Endodermal cell (in vitro differentiated cells): ENCODE results near the gene KCND3. TPM values are rescaled to one million over a fixed set of nuclear protein-coding genes. Genes with fewer than 3 reads are reported as not detected.

ENCODE experiments used
- DNase-seq: peaks from one replicate; pipeline ENCODE4 v3.0.0-alpha.2; 2017
- H3K27ac ChIP-seq: 2 replicates; pipeline ENCODE4 v1.5.1; 2013; ENCODE audit warnings: mild to moderate bottlenecking, low read depth, low read length, moderate library complexity
- H3K27me3 ChIP-seq: 2 replicates; pipeline ENCODE4 v1.6.1; 2013; ENCODE audit warnings: mild to moderate bottlenecking, low read length, moderate library complexity; ENCODE audit not compliant: insufficient read depth, control insufficient read depth, poor library complexity, severe bottlenecking
- H3K36me3 ChIP-seq: 2 replicates; pipeline ENCODE4 v1.7.0; 2013; ENCODE audit warnings: mild to moderate bottlenecking, low read length, moderate library complexity; ENCODE audit not compliant: control insufficient read depth, insufficient read depth
- H3K4me1 ChIP-seq: one replicate; pipeline ENCODE4 v1.7.0; 2013; ENCODE audit warnings: low read length; ENCODE audit not compliant: control insufficient read depth, insufficient read depth
- H3K4me3 ChIP-seq: 2 replicates; pipeline ENCODE4 v1.5.1; 2013; ENCODE audit warnings: mild to moderate bottlenecking, low read length, moderate library complexity
- H3K9ac ChIP-seq: 2 replicates; pipeline ENCODE4 v1.6.1; 2013; ENCODE audit warnings: mild to moderate bottlenecking, low read length, moderate library complexity; ENCODE audit not compliant: poor library complexity, severe bottlenecking; ENCODE audit errors: extremely low read depth
- H3K9me3 ChIP-seq: 2 replicates; pipeline ENCODE4 v1.6.1; 2013; ENCODE audit warnings: mild to moderate bottlenecking, low read length, moderate library complexity; ENCODE audit not compliant: control insufficient read depth
- H3K27ac Mint-ChIP-seq: 2 replicates; pipeline ENCODE4 v1.8.0; 2020; ENCODE audit warnings: mixed read lengths
- H3K27me3 Mint-ChIP-seq: 2 replicates; pipeline ENCODE4 v1.8.0; 2021; ENCODE audit warnings: mild to moderate bottlenecking, mixed read lengths; ENCODE audit not compliant: insufficient read depth
- H3K36me3 Mint-ChIP-seq: 2 replicates; pipeline ENCODE4 v1.8.0; 2020; ENCODE audit warnings: low read depth, mixed read lengths
- H3K4me1 Mint-ChIP-seq: 2 replicates; pipeline ENCODE4 v1.8.0; 2020; ENCODE audit warnings: mixed read lengths
- H3K4me3 Mint-ChIP-seq: 2 replicates; pipeline ENCODE4 v1.8.0; 2020; ENCODE audit warnings: mild to moderate bottlenecking, moderate library complexity, mixed read lengths
- H3K9me3 Mint-ChIP-seq: 2 replicates; pipeline ENCODE4 v1.8.0; 2020; ENCODE audit warnings: mild to moderate bottlenecking, mixed read lengths
- WGBS, 2 experiments: methylation state at CpG; one replicate each; pipeline versions ENCODE4 v1.1.5 to v1.1.7; 2013; ENCODE audit warnings: missing lambda C conversion rate in 2 of 2, mixed read lengths in 1 of 2; ENCODE audit not compliant: insufficient coverage in 1 of 2, insufficient read length in 1 of 2; 5-methylcytosine and 5-hydroxymethylcytosine counted together
- total RNA-seq, 2 donors: library from RNA; stranded (reverse); fragmentation: NEBNext Ultra II Directional in 1 of 2; extraction: Animal tissue kit (Norgen Biotek cat#: 25700) in 1 of 2; gene quantifications; 2 replicates in 1 of 2; 3 replicates in 1 of 2; pipeline ENCODE4 v1.2.1, GENCODE V29; 2021
- TF ChIP-seq, protein P1 (sequence below): fragments of 200-600 bp; sonication (generic); conservative IDR thresholded peaks from 2 replicates; pipeline ENCODE4 v1.5.0; 2021; ENCODE audit warnings: antibody characterized with exemption, mild to moderate bottlenecking

The KCND3 gene
- total RNA-seq, 2 donors from 2014 or later, result 0.13 TPM; not detected in 1

DNA sequence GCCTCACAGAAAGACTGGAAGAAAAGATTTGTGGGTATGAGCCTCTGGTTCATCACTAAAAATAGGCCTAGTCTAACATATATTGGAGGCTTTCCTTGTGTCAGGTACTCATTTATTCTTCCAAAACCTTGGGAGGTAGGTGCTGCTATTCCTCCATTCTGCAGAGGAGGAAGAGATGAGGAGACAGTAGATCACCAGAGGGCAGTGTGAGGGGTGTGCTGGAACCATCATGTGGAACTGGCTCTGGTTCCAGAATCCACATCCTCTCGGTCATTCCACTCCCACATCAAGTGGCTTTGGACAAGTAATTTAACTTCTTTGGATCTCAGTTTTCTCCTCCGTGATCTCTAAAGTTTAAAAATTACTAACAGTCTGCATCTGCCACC is 242.9 kb downstream of the KCND3 start:
- no peaks in the 10 kb centered on the region for H3K9me3 ChIP-seq
- TF ChIP-seq, protein P1, sequence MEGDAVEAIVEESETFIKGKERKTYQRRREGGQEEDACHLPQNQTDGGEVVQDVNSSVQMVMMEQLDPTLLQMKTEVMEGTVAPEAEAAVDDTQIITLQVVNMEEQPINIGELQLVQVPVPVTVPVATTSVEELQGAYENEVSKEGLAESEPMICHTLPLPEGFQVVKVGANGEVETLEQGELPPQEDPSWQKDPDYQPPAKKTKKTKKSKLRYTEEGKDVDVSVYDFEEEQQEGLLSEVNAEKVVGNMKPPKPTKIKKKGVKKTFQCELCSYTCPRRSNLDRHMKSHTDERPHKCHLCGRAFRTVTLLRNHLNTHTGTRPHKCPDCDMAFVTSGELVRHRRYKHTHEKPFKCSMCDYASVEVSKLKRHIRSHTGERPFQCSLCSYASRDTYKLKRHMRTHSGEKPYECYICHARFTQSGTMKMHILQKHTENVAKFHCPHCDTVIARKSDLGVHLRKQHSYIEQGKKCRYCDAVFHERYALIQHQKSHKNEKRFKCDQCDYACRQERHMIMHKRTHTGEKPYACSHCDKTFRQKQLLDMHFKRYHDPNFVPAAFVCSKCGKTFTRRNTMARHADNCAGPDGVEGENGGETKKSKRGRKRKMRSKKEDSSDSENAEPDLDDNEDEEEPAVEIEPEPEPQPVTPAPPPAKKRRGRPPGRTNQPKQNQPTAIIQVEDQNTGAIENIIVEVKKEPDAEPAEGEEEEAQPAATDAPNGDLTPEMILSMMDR, result no peak
- H3K36me3 Mint-ChIP-seq, result no peaks in the 10 kb centered on the region
- WGBS, 2 experiments, result 87 to 100% methylated on average over 2 of the region's 2 CpGs
- no peak overlapping the region for H3K27ac ChIP-seq
- H3K9ac ChIP-seq, result no peak overlapping the region
- peaks cover 5% of the 10 kb centered on the region for H3K4me1 ChIP-seq
- no peaks in the 10 kb centered on the region for H3K36me3 ChIP-seq
- peaks cover 11% of the 10 kb centered on the region for H3K27me3 ChIP-seq
- no peak overlapping the region for H3K27ac Mint-ChIP-seq
- H3K4me3 Mint-ChIP-seq, result no peak overlapping the region
- H3K4me1 Mint-ChIP-seq, result peaks cover 2% of the 10 kb centered on the region
- H3K4me3 ChIP-seq, result no peak overlapping the region
- H3K9me3 Mint-ChIP-seq, result no peaks in the 10 kb centered on the region
- peaks cover 29% of the 10 kb centered on the region for H3K27me3 Mint-ChIP-seq
- no peak for DNase-seq

DNA sequence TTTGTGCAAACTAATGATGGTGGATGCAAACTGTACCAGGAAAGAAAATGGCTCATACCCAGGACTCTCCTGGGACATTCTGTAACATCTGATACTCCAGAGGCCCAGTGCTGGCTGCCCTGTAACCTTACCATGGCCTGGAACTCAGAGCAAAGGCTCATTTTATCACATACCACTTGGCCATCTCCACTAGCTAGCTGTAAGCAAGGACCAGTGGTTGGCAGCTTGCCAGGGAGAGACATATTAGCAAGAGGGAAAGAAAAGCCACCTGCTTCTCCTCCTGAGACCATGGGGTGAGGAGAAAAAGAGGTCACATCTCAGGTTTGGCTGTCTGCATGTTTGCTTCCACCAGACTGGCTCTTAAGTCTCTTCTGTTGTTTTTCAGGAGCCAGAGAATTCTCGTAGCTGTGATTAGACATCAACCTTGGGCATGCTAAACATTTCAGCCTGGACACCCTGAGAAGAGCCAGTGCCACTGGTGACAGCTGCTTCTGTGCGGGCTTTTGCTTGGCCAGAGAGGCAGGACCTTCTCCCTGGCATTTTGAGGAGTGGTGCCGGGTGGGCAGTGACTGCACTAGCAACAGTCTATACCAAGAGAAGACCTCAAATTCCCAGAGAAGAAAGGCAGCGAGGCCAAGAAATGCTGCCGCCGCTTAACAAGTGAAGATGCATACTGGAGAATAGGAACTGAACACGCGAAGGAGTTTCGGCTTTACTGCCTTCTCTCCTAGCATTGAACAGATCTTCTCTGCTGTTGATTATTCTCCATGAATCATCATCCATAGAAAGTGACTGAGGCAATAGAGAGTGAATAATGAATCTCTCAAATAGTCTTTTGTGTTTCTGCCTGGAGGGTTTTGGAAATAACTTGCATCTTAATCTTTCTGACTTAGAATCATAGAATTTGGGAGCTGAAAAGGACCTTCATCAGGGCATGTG is 243.5 kb downstream of the KCND3 start:
- Histone ChIP-seq H3K4me3 (no peak overlapping the region), H3K27ac (no peak overlapping the region), H3K9me3 (no peaks in the 10 kb centered on the region), H3K36me3 (no peaks in the 10 kb centered on the region), H3K27me3 (peaks cover 18% of the 10 kb centered on the region), H3K9ac (no peak overlapping the region), H3K4me1 (peaks cover 5% of the 10 kb centered on the region)
- 91 to 95% methylated on average over 7 to 9 of the region's 9 CpGs for WGBS, 2 experiments
- peaks cover 2% of the 10 kb centered on the region for H3K4me1 Mint-ChIP-seq
- H3K9me3 Mint-ChIP-seq, result no peaks in the 10 kb centered on the region
- H3K27ac Mint-ChIP-seq, result no peak overlapping the region
- DNase-seq, result no peak
- H3K27me3 Mint-ChIP-seq, result peaks cover 32% of the 10 kb centered on the region
- no peak overlapping the region for H3K4me3 Mint-ChIP-seq
- TF ChIP-seq, protein P1, result no peak
- no peaks in the 10 kb centered on the region for H3K36me3 Mint-ChIP-seq

DNA sequence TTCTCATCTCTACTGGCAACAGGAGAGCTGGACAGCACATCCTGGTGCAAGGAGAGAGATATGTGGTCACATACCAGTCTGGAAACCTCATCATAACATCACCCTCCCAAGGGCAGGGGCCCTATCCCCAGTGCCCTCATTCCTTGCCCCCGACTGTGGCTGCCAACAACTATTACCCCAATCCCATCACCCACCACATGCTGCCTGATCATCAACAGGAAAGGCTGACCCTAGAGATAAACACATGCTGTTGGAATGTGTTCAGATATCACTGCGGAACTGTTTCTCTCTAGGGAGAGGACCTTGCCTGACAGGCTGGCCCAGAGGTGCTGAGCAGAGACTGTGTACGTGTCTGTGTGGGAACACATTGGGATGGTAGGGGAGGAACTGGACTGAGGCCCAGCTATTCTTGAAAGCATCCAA is 245.8 kb downstream of the KCND3 start:
- Histone ChIP-seq H3K9me3 (no peaks in the 10 kb centered on the region), H3K4me1 (peaks cover under 1% of the 10 kb centered on the region), H3K27me3 (peaks cover 24% of the 10 kb centered on the region), H3K9ac (no peak overlapping the region), H3K27ac (no peak overlapping the region), H3K36me3 (no peaks in the 10 kb centered on the region), H3K4me3 (no peak overlapping the region)
- Mint-ChIP-seq H3K27me3 (peaks cover 41% of the 10 kb centered on the region), H3K27ac (no peak overlapping the region), H3K4me3 (no peak overlapping the region), H3K4me1 (peaks cover 2% of the 10 kb centered on the region), H3K36me3 (no peaks in the 10 kb centered on the region), H3K9me3 (no peaks in the 10 kb centered on the region)
- DNase-seq, result no peak
- TF ChIP-seq, protein P1, result no peak
- 95 to 100% methylated on average over 3 of the region's 3 CpGs for WGBS, 2 experiments
